K562 (cell line): ENCODE measurements around the gene TRMT10B. TPM values are rescaled to one million over a fixed set of nuclear protein-coding genes. Genes with fewer than 3 reads are reported as not detected.
A peak's percentile ranks its signal among the peaks of the same experiment; 100 is the strongest.

ENCODE experiments used
- BHLHE40 ChIP-seq: IDR thresholded peaks from 2 replicates; pipeline ENCODE4 v1.6.1; 2011; ENCODE audit warnings: low read length, improper control_type of control experiment
- LCOR ChIP-seq: sonication (generic); formaldehyde crosslinking; IDR thresholded peaks from 2 replicates; pipeline ENCODE4 v1.8.0; 2022; ENCODE audit warnings: mild to moderate bottlenecking, missing genetic modification reagents
- NFXL1 ChIP-seq: fragments of 450-650 bp; formaldehyde crosslinking; IDR thresholded peaks from 2 replicates; pipeline ENCODE4 v1.4.0; 2021; ENCODE audit warnings: mild to moderate bottlenecking
- ZNF436 ChIP-seq: fragments of 250-450, 450-650 bp; sonication (Bioruptor Pico); formaldehyde crosslinking; IDR thresholded peaks from 2 replicates; pipeline ENCODE4 v1.7.0; 2020; ENCODE audit warnings: mild to moderate bottlenecking
- ZSCAN29 ChIP-seq: fragments of 450-650 bp; IDR thresholded peaks from 2 replicates; pipeline ENCODE4 v1.6.1; 2017
- polyA plus RNA-seq, 8 experiments: library from polyadenylated mRNA; depleted of rRNA in 4 of 8; stranded (reverse) in 5 of 8; unstranded in 3 of 8; fragments of >200 nt; fragmentation: Nextera tagmentation in 2 of 8; fragmentation: Illumina TruSeq in 1 of 8; extraction: Ambion mirVana in 2 of 8; extraction: Trizol in 1 of 8; gene quantifications; 2 replicates each; pipeline versions ENCODE4 v1.2.1 to v1.2.3, GENCODE V29; 2011 to 2014; ENCODE audit warnings: inconsistent platforms in 1 of 8, missing spikeins in 1 of 8
- total RNA-seq, 7 experiments: library from RNA; depleted of rRNA in 6 of 7; stranded (reverse); fragments of >200 nt in 6 of 7; fragmentation: Illumina TruSeq in 2 of 7; extraction: Trizol in 2 of 7; gene quantifications; 2 replicates each; pipeline versions ENCODE4 v1.2.1 to v1.2.3, GENCODE V29; 2011 to 2021; ENCODE audit warnings: low replicate concordance in 1 of 7
- TF ChIP-seq, protein P1 (sequence below): fragments of 450-650 bp; IDR thresholded peaks from 2 replicates; pipeline ENCODE4 v1.6.1; 2016; ENCODE audit warnings: mild to moderate bottlenecking, moderate library complexity
- TF ChIP-seq, protein P2 (sequence below): fragments of 450-650 bp; IDR thresholded peaks from 2 replicates; pipeline ENCODE4 v1.6.1; 2018; ENCODE audit warnings: mild to moderate bottlenecking, low read depth; ENCODE audit not compliant: partially characterized antibody
- TF ChIP-seq, protein P3 (sequence below): fragments of 250-450 bp; sonication (Bioruptor Pico); IDR thresholded peaks from 2 replicates; pipeline ENCODE4 v1.4.0; 2020; ENCODE audit warnings: mild to moderate bottlenecking, moderate library complexity

TRMT10B gene
- total and polyA plus RNA-seq, 9 of the 15 experiments (the other 6 are each of a cell fraction or from before 2014, with no cell fraction given) = 2.9 to 13.4 (median 7.0) TPM

DNA sequence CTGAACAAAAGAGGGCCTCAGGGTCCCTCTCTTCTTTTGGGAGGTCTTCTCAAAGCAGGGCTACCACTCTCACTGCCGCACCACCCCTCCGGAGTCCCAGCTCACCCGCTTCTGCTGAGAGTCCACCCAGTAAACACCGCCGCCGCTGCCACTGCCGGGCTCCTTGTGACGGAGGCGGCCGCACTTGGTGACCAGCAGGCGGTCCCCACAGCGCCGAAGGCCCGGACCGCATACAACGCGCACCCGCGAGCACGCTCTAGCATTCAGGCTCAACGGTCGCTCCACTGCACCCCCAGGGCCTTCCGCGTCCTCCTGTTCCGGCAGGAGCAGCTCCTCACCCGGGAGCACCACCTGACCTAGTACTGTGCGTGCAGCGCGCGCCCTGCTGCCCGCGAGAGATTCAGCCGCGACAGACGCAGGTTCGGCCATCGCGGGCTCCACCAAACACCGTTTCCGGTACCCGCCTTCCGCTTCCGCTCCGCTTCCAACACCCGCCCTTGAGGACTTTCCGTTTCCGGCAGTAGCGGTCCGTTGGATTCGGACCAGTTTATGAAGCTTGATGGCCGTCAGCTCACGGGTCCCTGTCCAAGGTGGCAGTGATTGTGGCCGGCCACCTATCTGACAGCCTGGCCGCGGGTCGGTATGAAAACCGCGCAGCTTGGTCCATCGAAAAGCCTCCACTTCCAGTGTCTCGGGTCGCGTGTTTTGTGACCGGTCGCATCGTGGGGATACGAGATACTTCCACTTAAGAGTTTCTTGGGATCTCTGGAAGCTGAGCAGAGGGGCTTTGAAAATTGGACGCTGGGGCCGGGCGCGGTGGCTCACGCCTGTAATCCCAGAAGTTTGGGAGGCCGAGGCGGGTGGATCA, 31.2 kb downstream of the TRMT10B start, which contains the start of gene EXOSC3 (continued):
- TF ChIP-seq, protein P1, sequence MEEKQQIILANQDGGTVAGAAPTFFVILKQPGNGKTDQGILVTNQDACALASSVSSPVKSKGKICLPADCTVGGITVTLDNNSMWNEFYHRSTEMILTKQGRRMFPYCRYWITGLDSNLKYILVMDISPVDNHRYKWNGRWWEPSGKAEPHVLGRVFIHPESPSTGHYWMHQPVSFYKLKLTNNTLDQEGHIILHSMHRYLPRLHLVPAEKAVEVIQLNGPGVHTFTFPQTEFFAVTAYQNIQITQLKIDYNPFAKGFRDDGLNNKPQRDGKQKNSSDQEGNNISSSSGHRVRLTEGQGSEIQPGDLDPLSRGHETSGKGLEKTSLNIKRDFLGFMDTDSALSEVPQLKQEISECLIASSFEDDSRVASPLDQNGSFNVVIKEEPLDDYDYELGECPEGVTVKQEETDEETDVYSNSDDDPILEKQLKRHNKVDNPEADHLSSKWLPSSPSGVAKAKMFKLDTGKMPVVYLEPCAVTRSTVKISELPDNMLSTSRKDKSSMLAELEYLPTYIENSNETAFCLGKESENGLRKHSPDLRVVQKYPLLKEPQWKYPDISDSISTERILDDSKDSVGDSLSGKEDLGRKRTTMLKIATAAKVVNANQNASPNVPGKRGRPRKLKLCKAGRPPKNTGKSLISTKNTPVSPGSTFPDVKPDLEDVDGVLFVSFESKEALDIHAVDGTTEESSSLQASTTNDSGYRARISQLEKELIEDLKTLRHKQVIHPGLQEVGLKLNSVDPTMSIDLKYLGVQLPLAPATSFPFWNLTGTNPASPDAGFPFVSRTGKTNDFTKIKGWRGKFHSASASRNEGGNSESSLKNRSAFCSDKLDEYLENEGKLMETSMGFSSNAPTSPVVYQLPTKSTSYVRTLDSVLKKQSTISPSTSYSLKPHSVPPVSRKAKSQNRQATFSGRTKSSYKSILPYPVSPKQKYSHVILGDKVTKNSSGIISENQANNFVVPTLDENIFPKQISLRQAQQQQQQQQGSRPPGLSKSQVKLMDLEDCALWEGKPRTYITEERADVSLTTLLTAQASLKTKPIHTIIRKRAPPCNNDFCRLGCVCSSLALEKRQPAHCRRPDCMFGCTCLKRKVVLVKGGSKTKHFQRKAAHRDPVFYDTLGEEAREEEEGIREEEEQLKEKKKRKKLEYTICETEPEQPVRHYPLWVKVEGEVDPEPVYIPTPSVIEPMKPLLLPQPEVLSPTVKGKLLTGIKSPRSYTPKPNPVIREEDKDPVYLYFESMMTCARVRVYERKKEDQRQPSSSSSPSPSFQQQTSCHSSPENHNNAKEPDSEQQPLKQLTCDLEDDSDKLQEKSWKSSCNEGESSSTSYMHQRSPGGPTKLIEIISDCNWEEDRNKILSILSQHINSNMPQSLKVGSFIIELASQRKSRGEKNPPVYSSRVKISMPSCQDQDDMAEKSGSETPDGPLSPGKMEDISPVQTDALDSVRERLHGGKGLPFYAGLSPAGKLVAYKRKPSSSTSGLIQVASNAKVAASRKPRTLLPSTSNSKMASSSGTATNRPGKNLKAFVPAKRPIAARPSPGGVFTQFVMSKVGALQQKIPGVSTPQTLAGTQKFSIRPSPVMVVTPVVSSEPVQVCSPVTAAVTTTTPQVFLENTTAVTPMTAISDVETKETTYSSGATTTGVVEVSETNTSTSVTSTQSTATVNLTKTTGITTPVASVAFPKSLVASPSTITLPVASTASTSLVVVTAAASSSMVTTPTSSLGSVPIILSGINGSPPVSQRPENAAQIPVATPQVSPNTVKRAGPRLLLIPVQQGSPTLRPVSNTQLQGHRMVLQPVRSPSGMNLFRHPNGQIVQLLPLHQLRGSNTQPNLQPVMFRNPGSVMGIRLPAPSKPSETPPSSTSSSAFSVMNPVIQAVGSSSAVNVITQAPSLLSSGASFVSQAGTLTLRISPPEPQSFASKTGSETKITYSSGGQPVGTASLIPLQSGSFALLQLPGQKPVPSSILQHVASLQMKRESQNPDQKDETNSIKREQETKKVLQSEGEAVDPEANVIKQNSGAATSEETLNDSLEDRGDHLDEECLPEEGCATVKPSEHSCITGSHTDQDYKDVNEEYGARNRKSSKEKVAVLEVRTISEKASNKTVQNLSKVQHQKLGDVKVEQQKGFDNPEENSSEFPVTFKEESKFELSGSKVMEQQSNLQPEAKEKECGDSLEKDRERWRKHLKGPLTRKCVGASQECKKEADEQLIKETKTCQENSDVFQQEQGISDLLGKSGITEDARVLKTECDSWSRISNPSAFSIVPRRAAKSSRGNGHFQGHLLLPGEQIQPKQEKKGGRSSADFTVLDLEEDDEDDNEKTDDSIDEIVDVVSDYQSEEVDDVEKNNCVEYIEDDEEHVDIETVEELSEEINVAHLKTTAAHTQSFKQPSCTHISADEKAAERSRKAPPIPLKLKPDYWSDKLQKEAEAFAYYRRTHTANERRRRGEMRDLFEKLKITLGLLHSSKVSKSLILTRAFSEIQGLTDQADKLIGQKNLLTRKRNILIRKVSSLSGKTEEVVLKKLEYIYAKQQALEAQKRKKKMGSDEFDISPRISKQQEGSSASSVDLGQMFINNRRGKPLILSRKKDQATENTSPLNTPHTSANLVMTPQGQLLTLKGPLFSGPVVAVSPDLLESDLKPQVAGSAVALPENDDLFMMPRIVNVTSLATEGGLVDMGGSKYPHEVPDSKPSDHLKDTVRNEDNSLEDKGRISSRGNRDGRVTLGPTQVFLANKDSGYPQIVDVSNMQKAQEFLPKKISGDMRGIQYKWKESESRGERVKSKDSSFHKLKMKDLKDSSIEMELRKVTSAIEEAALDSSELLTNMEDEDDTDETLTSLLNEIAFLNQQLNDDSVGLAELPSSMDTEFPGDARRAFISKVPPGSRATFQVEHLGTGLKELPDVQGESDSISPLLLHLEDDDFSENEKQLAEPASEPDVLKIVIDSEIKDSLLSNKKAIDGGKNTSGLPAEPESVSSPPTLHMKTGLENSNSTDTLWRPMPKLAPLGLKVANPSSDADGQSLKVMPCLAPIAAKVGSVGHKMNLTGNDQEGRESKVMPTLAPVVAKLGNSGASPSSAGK = peak; percentile 75
- TF ChIP-seq, protein P2, sequence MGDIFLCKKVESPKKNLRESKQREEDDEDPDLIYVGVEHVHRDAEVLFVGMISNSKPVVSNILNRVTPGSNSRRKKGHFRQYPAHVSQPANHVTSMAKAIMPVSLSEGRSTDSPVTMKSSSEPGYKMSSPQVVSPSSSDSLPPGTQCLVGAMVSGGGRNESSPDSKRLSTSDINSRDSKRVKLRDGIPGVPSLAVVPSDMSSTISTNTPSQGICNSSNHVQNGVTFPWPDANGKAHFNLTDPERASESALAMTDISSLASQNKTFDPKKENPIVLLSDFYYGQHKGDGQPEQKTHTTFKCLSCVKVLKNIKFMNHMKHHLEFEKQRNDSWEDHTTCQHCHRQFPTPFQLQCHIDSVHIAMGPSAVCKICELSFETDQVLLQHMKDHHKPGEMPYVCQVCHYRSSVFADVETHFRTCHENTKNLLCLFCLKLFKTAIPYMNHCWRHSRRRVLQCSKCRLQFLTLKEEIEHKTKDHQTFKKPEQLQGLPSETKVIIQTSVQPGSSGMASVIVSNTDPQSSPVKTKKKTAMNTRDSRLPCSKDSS = no peak
- TF ChIP-seq ZSCAN29 (no peak), BHLHE40 (peak; percentile 21; the same call in 1 of the 2 replicates), LCOR (peak; percentile 90; the same call in 1 of the 2 replicates), NFXL1 (CRISPR knock-in tag) (no peak), ZNF436 (no peak)
- TF ChIP-seq, protein P3, sequence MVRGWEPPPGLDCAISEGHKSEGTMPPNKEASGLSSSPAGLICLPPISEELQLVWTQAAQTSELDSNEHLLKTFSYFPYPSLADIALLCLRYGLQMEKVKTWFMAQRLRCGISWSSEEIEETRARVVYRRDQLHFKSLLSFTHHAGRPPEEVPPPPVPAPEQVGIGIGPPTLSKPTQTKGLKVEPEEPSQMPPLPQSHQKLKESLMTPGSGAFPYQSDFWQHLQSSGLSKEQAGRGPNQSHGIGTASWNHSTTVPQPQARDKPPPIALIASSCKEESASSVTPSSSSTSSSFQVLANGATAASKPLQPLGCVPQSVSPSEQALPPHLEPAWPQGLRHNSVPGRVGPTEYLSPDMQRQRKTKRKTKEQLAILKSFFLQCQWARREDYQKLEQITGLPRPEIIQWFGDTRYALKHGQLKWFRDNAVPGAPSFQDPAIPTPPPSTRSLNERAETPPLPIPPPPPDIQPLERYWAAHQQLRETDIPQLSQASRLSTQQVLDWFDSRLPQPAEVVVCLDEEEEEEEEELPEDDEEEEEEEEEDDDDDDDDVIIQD (CRISPR knock-in tag) = no peak
